OCI-LY1 (cell line): ENCODE data around the gene ERCC8.

Source experiments
- EZH2 ChIP-seq: fragments of 200-600 bp; sonication (generic), shearing (Covaris generic); IDR thresholded peaks from 2 replicates; pipeline ENCODE4 v1.8.0; 2017; ENCODE audit warnings: borderline replicate concordance, mixed run types, mild to moderate bottlenecking, antibody characterized with exemption, low read length, moderate library complexity, mixed read lengths
- TF ChIP-seq, protein P1 (sequence below): fragments of 200-600 bp; sonication (generic), shearing (Covaris generic); IDR thresholded peaks from 2 replicates; pipeline ENCODE4 v1.5.1; 2017; ENCODE audit warnings: mild to moderate bottlenecking, antibody characterized with exemption, low read length, moderate library complexity, mixed read lengths

- TF ChIP-seq, protein P1, sequence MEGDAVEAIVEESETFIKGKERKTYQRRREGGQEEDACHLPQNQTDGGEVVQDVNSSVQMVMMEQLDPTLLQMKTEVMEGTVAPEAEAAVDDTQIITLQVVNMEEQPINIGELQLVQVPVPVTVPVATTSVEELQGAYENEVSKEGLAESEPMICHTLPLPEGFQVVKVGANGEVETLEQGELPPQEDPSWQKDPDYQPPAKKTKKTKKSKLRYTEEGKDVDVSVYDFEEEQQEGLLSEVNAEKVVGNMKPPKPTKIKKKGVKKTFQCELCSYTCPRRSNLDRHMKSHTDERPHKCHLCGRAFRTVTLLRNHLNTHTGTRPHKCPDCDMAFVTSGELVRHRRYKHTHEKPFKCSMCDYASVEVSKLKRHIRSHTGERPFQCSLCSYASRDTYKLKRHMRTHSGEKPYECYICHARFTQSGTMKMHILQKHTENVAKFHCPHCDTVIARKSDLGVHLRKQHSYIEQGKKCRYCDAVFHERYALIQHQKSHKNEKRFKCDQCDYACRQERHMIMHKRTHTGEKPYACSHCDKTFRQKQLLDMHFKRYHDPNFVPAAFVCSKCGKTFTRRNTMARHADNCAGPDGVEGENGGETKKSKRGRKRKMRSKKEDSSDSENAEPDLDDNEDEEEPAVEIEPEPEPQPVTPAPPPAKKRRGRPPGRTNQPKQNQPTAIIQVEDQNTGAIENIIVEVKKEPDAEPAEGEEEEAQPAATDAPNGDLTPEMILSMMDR, result no peak
- no peak for TF ChIP-seq EZH2
Measured at GRCh38 chr5:60842871-60843385, 101.9 kb downstream of the ERCC8 start.
